GM18858 (cell line): ENCODE results near the gene FAU.
A peak's percentile ranks its signal among the peaks of the same experiment; 100 is the strongest.

Experiments
- ATAC-seq: cut with Tn5 transposase; IDR thresholded peaks from one replicate; pipeline ENCODE4 v1.9.1; 2021; ENCODE audit not compliant: unreplicated experiment

Gene FAU

GRCh38 chr11:65136515-65137096, 14.7 kb upstream of the FAU start:
- ATAC-seq = no peak

- no peak for ATAC-seq
Observed at GRCh38 chr11:65135633-65136145, 13.8 kb upstream of the FAU start.

GRCh38 chr11:65134952-65135632, 13.2 kb upstream of the FAU start:
- peak; percentile 64 for ATAC-seq

- ATAC-seq = peak; percentile 28
Observed at GRCh38 chr11:65134240-65134951, 12.5 kb upstream of the FAU start, which contains the start of gene SYVN1. TSS of gene SYVN1 (minus strand) at chr11:65134519. CDS start at chr11:65133601, 918 bp downstream.

- no peak for ATAC-seq
Observed at GRCh38 chr11:65133724-65134123, 11.8 kb upstream of the FAU start.

GRCh38 chr11:65132988-65133700, 11.2 kb upstream of the FAU start:
- no peak for ATAC-seq

GRCh38 chr11:65132238-65132987, 10.5 kb upstream of the FAU start:
- no peak for ATAC-seq

- ATAC-seq = no peak
Observed at GRCh38 chr11:65131895-65132237, 9.9 kb upstream of the FAU start.

GRCh38 chr11:65131417-65131776, 9.5 kb upstream of the FAU start:
- no peak for ATAC-seq

- no peak for ATAC-seq
Observed at GRCh38 chr11:65130631-65131416, 8.9 kb upstream of the FAU start.

GRCh38 chr11:65129649-65130441, 7.9 kb upstream of the FAU start:
- no peak for ATAC-seq

- no peak for ATAC-seq
Observed at GRCh38 chr11:65128182-65129145, 6.5 kb upstream of the FAU start.

GRCh38 chr11:65127473-65128181, 5.7 kb upstream of the FAU start:
- no peak for ATAC-seq

GRCh38 chr11:65126624-65127274, 4.8 kb upstream of the FAU start:
- ATAC-seq = no peak

- no peak for ATAC-seq
Observed at GRCh38 chr11:65125197-65126056, 3.5 kb upstream of the FAU start.
